ENCODE data around the gene DNLZ.

DNLZ gene

GRCh38 chr9:136342181-136343120 lies 21.1 kb downstream of the DNLZ start:
- DNase-seq: peak; percentile 47

GRCh38 chr9:136341769-136342168 lies 21.8 kb downstream of the DNLZ start:
- DNase-seq: no peak

- DNase-seq: no peak
Measured at GRCh38 chr9:136341042-136341655, 22.4 kb downstream of the DNLZ start.

GRCh38 chr9:136340356-136341041 lies 23.0 kb downstream of the DNLZ start:
- DNase-seq: no peak

- no peak for DNase-seq
Measured at GRCh38 chr9:136339958-136340310, 23.6 kb downstream of the DNLZ start.

- DNase-seq: no peak
Measured at GRCh38 chr9:136339173-136339957, 24.2 kb downstream of the DNLZ start.

GRCh38 chr9:136338511-136338910 lies 25.0 kb downstream of the DNLZ start:
- DNase-seq: no peak

- no peak for DNase-seq
Measured at GRCh38 chr9:136337416-136338395, 25.8 kb downstream of the DNLZ start.

- no peak for DNase-seq
Measured at GRCh38 chr9:136336881-136337280, 26.7 kb downstream of the DNLZ start.

- no peak for DNase-seq
Measured at GRCh38 chr9:136336156-136336870, 27.2 kb downstream of the DNLZ start.

- no peak for DNase-seq
Measured at GRCh38 chr9:136335296-136336155, 28.0 kb downstream of the DNLZ start.

GRCh38 chr9:136334541-136334940 lies 29.0 kb downstream of the DNLZ start:
- no peak for DNase-seq

GRCh38 chr9:136333486-136333885 lies 30.1 kb downstream of the DNLZ start:
- no peak for DNase-seq

- no peak for DNase-seq
Measured at GRCh38 chr9:136333045-136333444, 30.5 kb downstream of the DNLZ start.

- DNase-seq: no peak
Measured at GRCh38 chr9:136332482-136332983, 31.0 kb downstream of the DNLZ start.

- no peak for DNase-seq
Measured at GRCh38 chr9:136331556-136332481, 31.7 kb downstream of the DNLZ start.

GRCh38 chr9:136331030-136331429 lies 32.5 kb downstream of the DNLZ start:
- DNase-seq: no peak

GRCh38 chr9:136330406-136330990 lies 33.0 kb downstream of the DNLZ start:
- no peak for DNase-seq

All from activated CD4-positive, alpha-beta T cell treated with anti-CD3 and anti-CD28 coated beads for 1 hour (primary cell).